ENCODE results near the gene SIX4.

DNA sequence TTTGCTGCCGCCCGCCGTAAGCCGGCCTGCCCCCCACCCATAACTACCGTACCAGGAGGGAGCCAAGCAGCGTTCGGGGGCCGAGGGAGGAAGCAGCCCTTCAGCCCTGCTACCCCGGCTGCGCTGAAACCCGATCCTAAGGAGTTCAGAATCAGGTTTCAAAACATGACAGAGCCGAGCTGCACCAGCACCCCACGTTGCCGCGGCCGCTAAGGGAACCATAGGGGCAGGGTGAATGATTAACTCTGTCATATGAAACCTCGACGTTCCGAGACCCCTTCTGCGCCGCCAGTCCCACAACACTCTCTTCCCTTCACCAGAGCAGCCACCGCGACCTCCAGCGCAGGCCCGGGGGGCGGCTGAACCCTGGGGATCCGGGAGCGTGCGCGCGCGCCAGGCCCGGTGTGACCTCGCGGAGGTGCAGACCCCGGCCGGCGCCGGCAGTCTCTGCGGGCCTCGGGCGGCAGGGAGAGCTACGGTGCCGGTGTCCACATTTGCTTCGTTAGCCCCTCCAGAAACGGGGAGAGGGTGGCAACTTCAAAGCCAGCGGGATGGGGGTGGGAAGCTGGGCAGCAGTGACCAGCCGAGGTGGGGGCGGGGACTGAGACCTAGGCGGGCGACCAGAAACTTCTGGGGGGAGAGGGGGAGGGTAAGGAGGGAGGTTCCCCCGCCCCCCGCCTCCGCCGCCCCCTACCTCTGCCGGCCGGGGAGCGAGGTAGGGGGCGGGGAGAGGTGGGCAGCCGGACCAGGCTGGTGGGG is 1.6 kb downstream of the SIX4 start:
- TF ChIP-seq, protein P1, sequence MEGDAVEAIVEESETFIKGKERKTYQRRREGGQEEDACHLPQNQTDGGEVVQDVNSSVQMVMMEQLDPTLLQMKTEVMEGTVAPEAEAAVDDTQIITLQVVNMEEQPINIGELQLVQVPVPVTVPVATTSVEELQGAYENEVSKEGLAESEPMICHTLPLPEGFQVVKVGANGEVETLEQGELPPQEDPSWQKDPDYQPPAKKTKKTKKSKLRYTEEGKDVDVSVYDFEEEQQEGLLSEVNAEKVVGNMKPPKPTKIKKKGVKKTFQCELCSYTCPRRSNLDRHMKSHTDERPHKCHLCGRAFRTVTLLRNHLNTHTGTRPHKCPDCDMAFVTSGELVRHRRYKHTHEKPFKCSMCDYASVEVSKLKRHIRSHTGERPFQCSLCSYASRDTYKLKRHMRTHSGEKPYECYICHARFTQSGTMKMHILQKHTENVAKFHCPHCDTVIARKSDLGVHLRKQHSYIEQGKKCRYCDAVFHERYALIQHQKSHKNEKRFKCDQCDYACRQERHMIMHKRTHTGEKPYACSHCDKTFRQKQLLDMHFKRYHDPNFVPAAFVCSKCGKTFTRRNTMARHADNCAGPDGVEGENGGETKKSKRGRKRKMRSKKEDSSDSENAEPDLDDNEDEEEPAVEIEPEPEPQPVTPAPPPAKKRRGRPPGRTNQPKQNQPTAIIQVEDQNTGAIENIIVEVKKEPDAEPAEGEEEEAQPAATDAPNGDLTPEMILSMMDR (optimal IDR thresholded peaks at IDR 0.05 in 1 of 3, IDR thresholded peaks at IDR 0.05 in 1 of 3, conservative IDR thresholded peaks at IDR 0.05 in 1 of 3; ENCODE audit: extremely low read depth in 1 of 3, insufficient read depth in 2 of 3, low read length in 3 of 3) = no peak
- no peak for TF ChIP-seq EZH2 (IDR thresholded peaks at IDR 0.05; ENCODE audit: low read length)

All from keratinocyte (primary cell).